ENCODE data around the gene EML4. TPM values are rescaled to one million over a fixed set of nuclear protein-coding genes. Genes with fewer than 3 reads are reported as not detected.

EML4 gene
- total RNA-seq, 4 donors from 2014 or later: 3.0 to 5.0 (median 4.6) TPM

DNA sequence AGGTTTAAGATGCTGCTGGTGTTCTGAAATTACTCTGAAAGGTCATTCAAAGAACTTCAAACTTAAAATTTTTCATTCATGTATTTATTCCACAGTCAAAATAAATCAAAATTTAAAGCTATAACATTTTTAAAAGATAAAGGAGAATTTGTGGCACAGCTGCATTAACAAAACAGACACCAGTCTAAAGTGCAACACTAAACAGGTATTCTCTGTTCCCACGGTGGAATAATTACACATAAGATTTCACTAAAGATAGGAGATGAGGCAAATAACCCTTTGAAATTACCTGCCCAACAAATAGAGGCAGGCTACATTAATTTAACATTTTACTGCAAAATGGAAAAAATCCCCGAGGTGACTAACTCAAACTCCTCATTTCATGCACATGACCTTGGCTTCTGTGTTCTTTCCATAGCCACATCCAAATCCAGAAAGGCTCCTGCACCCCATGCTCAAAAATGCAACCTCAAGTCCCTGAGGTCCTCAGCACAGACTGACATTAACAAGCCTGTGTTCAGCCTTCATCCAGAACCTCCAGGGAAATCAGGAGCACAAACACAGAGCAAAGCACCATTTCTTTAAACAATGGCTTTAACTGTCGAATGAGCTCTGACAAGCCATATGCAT lies 181.4 kb downstream of the EML4 start:
- no peak overlapping the region for H3K27ac ChIP-seq
- DNase-seq: no peak
- intact Hi-C loops (cut with DNase I; ENCODE audit: low total_unique reads): no loop called here
- H3K36me3 ChIP-seq: peaks cover 0 to 19% of the 10 kb centered on the region in 2 donors
- H3K4me3 ChIP-seq: no peak overlapping the region
- H3K4me1 ChIP-seq: peaks cover 4 to 13% of the 10 kb centered on the region in 2 donors
- TF ChIP-seq POLR2A (IDR thresholded peaks at IDR 0.05): no peak
- TF ChIP-seq, protein P1, sequence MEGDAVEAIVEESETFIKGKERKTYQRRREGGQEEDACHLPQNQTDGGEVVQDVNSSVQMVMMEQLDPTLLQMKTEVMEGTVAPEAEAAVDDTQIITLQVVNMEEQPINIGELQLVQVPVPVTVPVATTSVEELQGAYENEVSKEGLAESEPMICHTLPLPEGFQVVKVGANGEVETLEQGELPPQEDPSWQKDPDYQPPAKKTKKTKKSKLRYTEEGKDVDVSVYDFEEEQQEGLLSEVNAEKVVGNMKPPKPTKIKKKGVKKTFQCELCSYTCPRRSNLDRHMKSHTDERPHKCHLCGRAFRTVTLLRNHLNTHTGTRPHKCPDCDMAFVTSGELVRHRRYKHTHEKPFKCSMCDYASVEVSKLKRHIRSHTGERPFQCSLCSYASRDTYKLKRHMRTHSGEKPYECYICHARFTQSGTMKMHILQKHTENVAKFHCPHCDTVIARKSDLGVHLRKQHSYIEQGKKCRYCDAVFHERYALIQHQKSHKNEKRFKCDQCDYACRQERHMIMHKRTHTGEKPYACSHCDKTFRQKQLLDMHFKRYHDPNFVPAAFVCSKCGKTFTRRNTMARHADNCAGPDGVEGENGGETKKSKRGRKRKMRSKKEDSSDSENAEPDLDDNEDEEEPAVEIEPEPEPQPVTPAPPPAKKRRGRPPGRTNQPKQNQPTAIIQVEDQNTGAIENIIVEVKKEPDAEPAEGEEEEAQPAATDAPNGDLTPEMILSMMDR (IDR thresholded peaks at IDR 0.05 in 4 of 5, conservative IDR thresholded peaks at IDR 0.05 in 1 of 5): no peak
- in situ Hi-C loops (cut with MboI; ENCODE audit: low sequenced_read_pairs in 4 of 4): loop anchor here (25.0 kb wide), 2 partner anchors 462 to 488 kb away; no protein-coding TSS in a partner anchor
- no peaks in the 10 kb centered on the region for H3K9me3 ChIP-seq
- no peak for ATAC-seq
- no peaks in the 10 kb centered on the region for H3K27me3 ChIP-seq

DNA sequence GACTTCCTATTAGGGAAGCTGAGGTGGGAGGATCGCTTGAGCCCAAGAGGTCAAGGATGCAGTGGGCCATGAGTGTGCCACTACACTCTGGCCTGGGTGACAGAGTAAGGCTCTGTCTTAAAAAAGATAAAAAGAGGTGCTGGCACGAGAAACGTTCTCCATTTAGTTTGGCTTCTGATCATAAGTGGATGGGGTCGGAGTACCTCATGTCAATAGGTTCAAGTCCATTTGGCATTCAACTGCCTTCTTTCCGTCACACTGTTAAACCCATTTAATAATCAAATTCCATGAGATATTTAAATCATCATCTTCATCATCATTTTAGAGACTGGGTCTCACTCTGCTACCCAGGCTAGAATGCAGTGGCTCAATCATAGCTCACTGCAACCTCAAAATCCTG lies 182.7 kb downstream of the EML4 start:
- ATAC-seq (no peak), DNase-seq (no peak)
- TF ChIP-seq, protein P1 (IDR thresholded peaks at IDR 0.05 in 4 of 5, conservative IDR thresholded peaks at IDR 0.05 in 1 of 5): no peak
- TF ChIP-seq POLR2A (IDR thresholded peaks at IDR 0.05): no peak
- in situ Hi-C loops (cut with MboI; ENCODE audit: low sequenced_read_pairs in 4 of 4) (loop anchor here (25.0 kb wide), 2 partner anchors 460 to 490 kb away; no protein-coding TSS in a partner anchor), intact Hi-C loops (cut with DNase I; ENCODE audit: low total_unique reads) (no loop called here)
- no peak overlapping the region for H3K27ac ChIP-seq
- no peak overlapping the region for H3K4me3 ChIP-seq
- H3K36me3 ChIP-seq: peaks cover 0 to 19% of the 10 kb centered on the region in 2 donors
- peaks cover 4 to 13% of the 10 kb centered on the region in 2 donors for H3K4me1 ChIP-seq
- H3K27me3 ChIP-seq: no peaks in the 10 kb centered on the region
- no peaks in the 10 kb centered on the region for H3K9me3 ChIP-seq

DNA sequence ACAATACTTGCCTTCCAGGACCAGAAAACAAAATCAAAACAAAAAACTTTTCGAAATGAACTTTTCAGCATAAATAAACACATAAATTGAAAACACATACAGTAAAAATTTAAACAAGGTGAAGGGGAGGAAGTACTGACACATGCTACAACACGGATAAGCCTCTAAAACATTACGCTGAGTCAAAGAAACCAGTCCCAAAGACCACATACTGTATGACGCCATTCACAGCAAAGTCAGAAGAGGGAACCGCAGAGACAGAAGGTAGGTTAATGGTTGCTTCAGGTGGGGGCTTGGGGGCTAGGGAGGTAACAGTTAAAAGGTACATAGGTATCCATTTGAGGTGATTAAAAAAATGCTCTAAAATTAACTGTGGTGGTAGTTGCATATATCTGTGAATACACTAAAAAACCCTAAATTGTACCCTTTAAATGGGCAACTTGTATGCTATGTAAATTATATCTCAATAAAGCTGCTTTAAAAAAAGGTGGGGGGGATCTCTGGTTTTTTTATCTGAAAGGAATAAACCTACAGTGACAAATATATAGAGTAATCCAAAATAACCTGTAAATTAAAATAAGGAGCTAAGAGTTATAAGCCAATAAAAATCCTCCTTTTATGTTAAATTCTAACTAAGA lies 184.8 kb downstream of the EML4 start:
- H3K36me3 ChIP-seq: peaks cover 0 to 19% of the 10 kb centered on the region in 2 donors
- H3K4me3 ChIP-seq: no peak overlapping the region
- no peak for ATAC-seq
- no peaks in the 10 kb centered on the region for H3K9me3 ChIP-seq
- peaks cover 20 to 27% of the 10 kb centered on the region in 2 donors for H3K4me1 ChIP-seq
- intact Hi-C loops (cut with DNase I; ENCODE audit: low total_unique reads): no loop called here
- no peak for DNase-seq
- H3K27me3 ChIP-seq: no peaks in the 10 kb centered on the region
- TF ChIP-seq, protein P1 (IDR thresholded peaks at IDR 0.05 in 4 of 5, conservative IDR thresholded peaks at IDR 0.05 in 1 of 5): no peak
- in situ Hi-C loops (cut with MboI; ENCODE audit: low sequenced_read_pairs in 4 of 4): loop anchor here (25.0 kb wide), 2 partner anchors 458 to 492 kb away; no protein-coding TSS in a partner anchor
- H3K27ac ChIP-seq: no peak overlapping the region

DNA sequence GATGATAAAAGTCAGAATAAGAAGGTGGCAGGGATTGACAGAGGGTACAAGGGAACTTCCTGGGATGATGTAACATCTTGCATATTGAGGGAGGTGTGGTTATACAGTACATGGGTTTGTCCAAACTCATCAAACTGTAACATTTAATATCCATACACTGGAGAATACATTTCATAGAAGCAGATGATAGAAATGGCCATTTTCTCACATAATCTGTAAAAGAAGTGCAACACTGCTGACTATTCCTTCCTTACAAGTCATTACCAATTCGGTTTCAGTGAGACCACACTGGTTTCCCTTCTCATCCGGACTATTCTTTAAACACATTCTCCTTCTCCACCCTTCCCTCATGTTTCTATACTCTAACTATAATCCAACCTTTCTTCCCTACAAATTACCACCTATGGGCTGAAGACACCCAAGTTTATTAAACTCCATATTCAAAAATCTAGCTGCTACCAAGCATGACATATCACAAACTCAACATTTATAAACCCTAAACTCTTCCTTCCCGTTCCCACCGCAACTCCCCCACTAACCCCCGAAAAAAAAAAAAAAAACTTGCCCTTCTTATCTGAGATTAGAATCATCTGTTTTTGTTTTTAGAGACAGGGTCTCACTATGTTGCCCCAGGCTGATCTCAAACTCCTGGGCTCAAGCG lies 190.3 kb downstream of the EML4 start:
- peaks cover 37 to 41% of the 10 kb centered on the region in 2 donors for H3K4me1 ChIP-seq
- in situ Hi-C loops (cut with MboI; ENCODE audit: low sequenced_read_pairs in 4 of 4): loop anchor here (5.0 to 25.0 kb wide), 3 partner anchors 262 to 497 kb away; no protein-coding TSS in a partner anchor

More for the DNA sequence above, 190.3 kb downstream of the EML4 start:
- Histone ChIP-seq H3K27ac (peak overlapping the region; percentile 97 to 99 (median 98)), H3K27me3 (no peaks in the 10 kb centered on the region), H3K36me3 (no peaks in the 10 kb centered on the region), H3K9me3 (no peaks in the 10 kb centered on the region), H3K4me3 (peak overlapping the region; percentile 86 to 99 (median 97))
- ATAC-seq: no peak
- intact Hi-C loops (cut with DNase I; ENCODE audit: low total_unique reads): no loop called here
- TF ChIP-seq, protein P1 (IDR thresholded peaks at IDR 0.05 in 4 of 5, conservative IDR thresholded peaks at IDR 0.05 in 1 of 5): no peak
- TF ChIP-seq POLR2A (IDR thresholded peaks at IDR 0.05): no peak
- no peak for DNase-seq

All from gastrocnemius medialis (tissue), 4 donors.